IMR-90 (cell line): Measurements from ENCODE around the gene ANXA4. TPM values are rescaled to one million over a fixed set of nuclear protein-coding genes. Genes with fewer than 3 reads are reported as not detected.

Experiments
- ATAC-seq: fragments of 200-7000 bp; cut with Tn5 transposase; 2 replicates; pipeline ENCODE4 v1.9.1; 2020; ENCODE audit warnings: low read depth, mild to moderate bottlenecking, moderate library complexity
- BruUV-seq: library from RNA; stranded (reverse); fragments of 400-500 nt; replicated peaks from 2 replicates; lab custom pipeline; 2021; lab: Mats Ljungman, UMichigan
- CTCF ChIA-PET: fragments of 300-600 bp; formaldehyde crosslinking; extraction: SDS; loops from one replicate; lab custom pipeline; 2021; ENCODE audit warnings: antibody characterized with exemption; lab: Yijun Ruan, JAX
- POLR2A ChIA-PET: fragments of 300-600 bp; sonication (Branson Sonifier 250); formaldehyde crosslinking; loops from one replicate; lab custom pipeline; 2022; ENCODE audit warnings: antibody characterized with exemption; ENCODE audit not compliant: unreplicated experiment; lab: Charles Lee
- DNase-seq: peaks from one replicate; pipeline ENCODE4 v3.0.0; 2013
- H2AFZ ChIP-seq: replicated peaks from 2 replicates; pipeline ENCODE3; 2013; ENCODE audit warnings: low read length, mild to moderate bottlenecking; ENCODE audit not compliant: poor library complexity
- H2AK5ac ChIP-seq: 2 replicates; pipeline ENCODE4 v1.6.1; 2013; ENCODE audit warnings: low read depth, low read length, inconsistent platforms
- H2AK9ac ChIP-seq: replicated peaks from 2 replicates; pipeline ENCODE3; 2013; ENCODE audit warnings: mild to moderate bottlenecking, low read depth, low read length, moderate library complexity; ENCODE audit not compliant: poor library complexity
- H2BK120ac ChIP-seq: 2 replicates; pipeline ENCODE4 v1.6.1; 2013; ENCODE audit warnings: low read depth, low read length, inconsistent platforms
- H2BK15ac ChIP-seq: 3 replicates; pipeline ENCODE4 v1.6.1; 2013; ENCODE audit warnings: low read depth, low read length, inconsistent platforms
- H2BK20ac ChIP-seq: 2 replicates; pipeline ENCODE4 v1.6.1; 2013; ENCODE audit warnings: low read depth, mild to moderate bottlenecking, inconsistent platforms, low read length, moderate library complexity
- H2BK5ac ChIP-seq: 2 replicates; pipeline ENCODE4 v1.6.1; 2013; ENCODE audit warnings: mild to moderate bottlenecking, low read depth, low read length, inconsistent platforms; ENCODE audit not compliant: poor library complexity, severe bottlenecking
- H3K14ac ChIP-seq: replicated peaks from 2 replicates; pipeline ENCODE4 v1.6.1; 2013; ENCODE audit warnings: low read depth, low read length, inconsistent platforms
- H3K18ac ChIP-seq: 2 replicates; pipeline ENCODE4 v1.6.1; 2013; ENCODE audit warnings: low read depth, low read length, control low read depth
- H3K23ac ChIP-seq: 2 replicates; pipeline ENCODE4 v1.6.1; 2013; ENCODE audit warnings: low read depth, low read length, inconsistent platforms
- H3K27ac ChIP-seq: 2 replicates; pipeline ENCODE4 v1.5.1; 2013; ENCODE audit warnings: mild to moderate bottlenecking, control low read depth, low read length; ENCODE audit not compliant: insufficient read depth
- H3K27me3 ChIP-seq: 2 replicates; pipeline ENCODE4 v1.6.1; 2013; ENCODE audit warnings: low read length; ENCODE audit not compliant: control insufficient read depth, insufficient read depth
- H3K36me3 ChIP-seq: 2 replicates; pipeline ENCODE4 v1.6.1; 2013; ENCODE audit warnings: low read length, mixed read lengths; ENCODE audit not compliant: control insufficient read depth, insufficient read depth
- H3K4ac ChIP-seq: 2 replicates; pipeline ENCODE4 v1.6.1; 2013; ENCODE audit warnings: low read depth, low read length, inconsistent platforms
- H3K4me1 ChIP-seq: 2 replicates; pipeline ENCODE4 v1.6.1; 2013; ENCODE audit warnings: low read length, mixed read lengths; ENCODE audit not compliant: control insufficient read depth, insufficient read depth
- H3K4me2 ChIP-seq: 2 replicates; pipeline ENCODE4 v1.6.1; 2013; ENCODE audit warnings: low read depth, mild to moderate bottlenecking, control low read depth, low read length, moderate library complexity
- H3K4me3 ChIP-seq: 2 replicates; pipeline ENCODE4 v1.5.1; 2013; ENCODE audit warnings: low read depth, mild to moderate bottlenecking, control low read depth, low read length, moderate library complexity; ENCODE audit not compliant: insufficient read depth
- H3K56ac ChIP-seq: 2 replicates; pipeline ENCODE4 v1.6.1; 2013; ENCODE audit warnings: low read length, inconsistent platforms; ENCODE audit not compliant: insufficient read depth; ENCODE audit errors: extremely low read depth
- H3K79me1 ChIP-seq, 2 experiments: 2 replicates each; pipeline ENCODE4 v1.6.1; 2013; ENCODE audit warnings: low read length in 2 of 2, inconsistent platforms in 1 of 2, low read depth in 1 of 2
- H3K9ac ChIP-seq: 2 replicates; pipeline ENCODE4 v1.6.1; 2013; ENCODE audit warnings: low read depth, low read length, control low read depth
- H3K9me1 ChIP-seq: 2 replicates; pipeline ENCODE4 v1.6.1; 2013; ENCODE audit warnings: low read length, inconsistent platforms; ENCODE audit not compliant: insufficient read depth
- H3K9me3 ChIP-seq: 2 replicates; pipeline ENCODE4 v1.6.1; 2013; ENCODE audit warnings: low read length; ENCODE audit not compliant: control insufficient read depth, insufficient read depth
- H4K20me1 ChIP-seq: 2 replicates; pipeline ENCODE4 v1.6.1; 2013; ENCODE audit warnings: low read length, inconsistent platforms; ENCODE audit not compliant: insufficient read depth
- H4K5ac ChIP-seq: 2 replicates; pipeline ENCODE4 v1.6.1; 2013; ENCODE audit warnings: mild to moderate bottlenecking, low read depth, low read length, control low read depth
- H4K8ac ChIP-seq, 2 experiments: 2 replicates each; pipeline ENCODE4 v1.6.1; 2013; ENCODE audit warnings: low read depth in 2 of 2, low read length in 2 of 2, control low read depth in 1 of 2, inconsistent platforms in 1 of 2
- H4K91ac ChIP-seq: 2 replicates; pipeline ENCODE4 v1.6.1; 2013; ENCODE audit warnings: low read depth, low read length, inconsistent platforms; ENCODE audit not compliant: insufficient read depth
- BHLHE40 ChIP-seq: fragments of 150-350 bp; IDR thresholded peaks from 2 replicates; pipeline ENCODE4 v1.6.1; 2016; ENCODE audit warnings: mild to moderate bottlenecking, low read depth, low read length
- CEBPB ChIP-seq: IDR thresholded peaks from 2 replicates; pipeline ENCODE4 v1.6.1; 2012; ENCODE audit warnings: low read depth, low read length, improper control_type of control experiment
- CHD1 ChIP-seq: IDR thresholded peaks from 2 replicates; pipeline ENCODE4 v1.6.1; 2012; ENCODE audit warnings: low read depth, low read length, improper control_type of control experiment
- ELK1 ChIP-seq: fragments of 150-350 bp; IDR thresholded peaks from 2 replicates; pipeline ENCODE4 v1.6.1; 2016; ENCODE audit warnings: low read depth, mild to moderate bottlenecking, low read length, moderate library complexity, borderline replicate concordance
- FOS ChIP-seq: fragments of 150-350 bp; IDR thresholded peaks from 2 replicates; pipeline ENCODE4 v1.6.1; 2016; ENCODE audit warnings: low read depth, low read length
- MAFK ChIP-seq: IDR thresholded peaks from 2 replicates; pipeline ENCODE4 v1.6.1; 2012; ENCODE audit warnings: low read depth, low read length, improper control_type of control experiment
- MAZ ChIP-seq: IDR thresholded peaks from 2 replicates; pipeline ENCODE4 v1.6.1; 2012; ENCODE audit warnings: low read depth, mild to moderate bottlenecking, low read length, improper control_type of control experiment, moderate library complexity, borderline replicate concordance
- MXI1 ChIP-seq: IDR thresholded peaks from 2 replicates; pipeline ENCODE4 v1.6.1; 2012; ENCODE audit warnings: low read depth, mild to moderate bottlenecking, low read length, moderate library complexity, borderline replicate concordance
- POLR2A ChIP-seq: IDR thresholded peaks from 2 replicates; pipeline ENCODE4 v1.6.1; 2012; ENCODE audit warnings: mild to moderate bottlenecking, low read depth, low read length
- RAD21 ChIP-seq: IDR thresholded peaks from 2 replicates; pipeline ENCODE4 v1.6.1; 2012; ENCODE audit warnings: low read length, improper control_type of control experiment
- RCOR1 ChIP-seq: IDR thresholded peaks from 2 replicates; pipeline ENCODE4 v1.6.1; 2012; ENCODE audit warnings: mild to moderate bottlenecking, low read length, improper control_type of control experiment; ENCODE audit not compliant: insufficient replicate concordance
- RFX5 ChIP-seq: IDR thresholded peaks from 2 replicates; pipeline ENCODE4 v1.8.0; 2012; ENCODE audit warnings: low read depth, mild to moderate bottlenecking, low read length, moderate library complexity
- SMC3 ChIP-seq: fragments of 150-350 bp; IDR thresholded peaks from 2 replicates; pipeline ENCODE4 v1.6.1; 2016; ENCODE audit warnings: low read depth, mild to moderate bottlenecking, antibody characterized with exemption, low read length, moderate library complexity
- USF2 ChIP-seq: fragments of 150-350 bp; IDR thresholded peaks from 2 replicates; pipeline ENCODE4 v1.6.1; 2017; ENCODE audit warnings: mild to moderate bottlenecking, antibody characterized with exemption, low read length, low read depth
- WGBS, 2 experiments: methylation state at CpG; one replicate each; pipeline versions ENCODE4 v1.1.5 to v1.1.7; 2013; ENCODE audit warnings: missing lambda C conversion rate in 2 of 2; ENCODE audit not compliant: insufficient read length in 1 of 2; ENCODE audit errors: extremely low coverage in 2 of 2; 5-methylcytosine and 5-hydroxymethylcytosine counted together
- dilution Hi-C: fragments of 300-500 bp; cut with HindIII; formaldehyde crosslinking; loops from one replicate; pipeline ENCODE4 v1.14.3; 2018; ENCODE audit warnings: low sequenced_read_pairs; ENCODE audit not compliant: unreplicated experiment
- in situ Hi-C: fragments of 300-500 bp; cut with MboI; formaldehyde crosslinking; loops from 3 replicates; pipeline ENCODE4 v1.14.3; 2019; ENCODE audit warnings: low sequenced_read_pairs, inconsistent platforms, mixed read lengths
- intact Hi-C: fragments of 100-400 bp; cut with micrococcal nuclease; formaldehyde crosslinking; loops from 2 replicates; pipeline ENCODE4 v1.10.0; 2022
- polyA plus RNA-seq, 3 experiments: library from polyadenylated mRNA; depleted of rRNA; stranded (reverse); fragments of >200 nt; gene quantifications; 2 replicates each; pipeline ENCODE4 v1.2.3, GENCODE V29; 2012; ENCODE audit warnings: low replicate concordance in 1 of 3
- total RNA-seq: library from RNA; depleted of rRNA; stranded (reverse); fragments of >200 nt; gene quantifications from 2 replicates; pipeline ENCODE4 v1.2.3, GENCODE V29; 2012

The ANXA4 gene
- total and polyA plus RNA-seq, 2 of the 4 experiments (the other 2 are of a cell fraction), result 22.2 to 72.0 TPM

- no peak for TF ChIP-seq CEBPB
Observed at GRCh38 chr2:69733342-69734034, 8.4 kb upstream of the ANXA4 start (continued).

GRCh38 chr2:69734035-69734611, 7.8 kb upstream of the ANXA4 start:
- H3K23ac ChIP-seq, result no peak overlapping the region
- no peak overlapping the region for H3K4me2 ChIP-seq
- H2BK5ac ChIP-seq, result no peak overlapping the region
- H3K9me3 ChIP-seq, result no peaks in the 10 kb centered on the region
- in situ Hi-C loops, result loop anchor here (25.0 kb wide), 1 partner anchor 328 kb away; no protein-coding TSS in a partner anchor
- peaks cover 2% of the 10 kb centered on the region; the same call in 1 of the 2 replicates for H3K9me1 ChIP-seq
- H3K27ac ChIP-seq, result no peak overlapping the region
- peak overlapping the region; percentile 34 for H2AFZ ChIP-seq
- no peak overlapping the region for H3K18ac ChIP-seq
- H3K36me3 ChIP-seq, result no peaks in the 10 kb centered on the region
- H3K27me3 ChIP-seq, result no peaks in the 10 kb centered on the region
- DNase-seq (no peak), ATAC-seq (no peak)
- no peak overlapping the region for H2AK9ac ChIP-seq
- no peak overlapping the region for H4K8ac ChIP-seq
- no peaks in the 10 kb centered on the region for H3K79me1 ChIP-seq
- H3K14ac ChIP-seq, result no peak overlapping the region
- H3K4ac ChIP-seq, result no peak overlapping the region
- H2AK5ac ChIP-seq, result no peak overlapping the region
- no peak overlapping the region for H2BK15ac ChIP-seq
- WGBS, 2 experiments, result 7% methylated on average over 2 of the region's 5 CpGs; no CpG with 5 or more reads in 1 of the 2 experiments
- no peak overlapping the region for H3K56ac ChIP-seq
- no peak overlapping the region for H3K9ac ChIP-seq
- no peak overlapping the region for H2BK20ac ChIP-seq
- dilution Hi-C loops, result no loop called here
- no peaks in the 10 kb centered on the region for H4K20me1 ChIP-seq
- BruUV-seq, result no TSS peak
- no peak overlapping the region for H4K5ac ChIP-seq
- H3K4me3 ChIP-seq, result no peak overlapping the region
- no peak overlapping the region; the same call in 1 of the 2 replicates for H4K91ac ChIP-seq
- CTCF ChIA-PET, result interaction anchor here (1.4 to 6.2 kb wide), 2 partner anchors 9 to 81 kb away, joined by 3 to 31 read pairs; no protein-coding TSS in a partner anchor
- intact Hi-C loops, result no loop called here
- peaks cover 2% of the 10 kb centered on the region; the same call in 1 of the 2 replicates for H3K4me1 ChIP-seq
- POLR2A ChIA-PET, result interaction anchor here (0.6 kb wide), 1 partner anchor 89 kb away, joined by 3 read pairs; no protein-coding TSS in a partner anchor
- H2BK120ac ChIP-seq, result no peak overlapping the region
- no peak for TF ChIP-seq ELK1
- no peak for TF ChIP-seq RAD21
- TF ChIP-seq RCOR1, result no peak
- TF ChIP-seq POLR2A, result no peak
- TF ChIP-seq BHLHE40, result no peak
- no peak for TF ChIP-seq CHD1
- no peak for TF ChIP-seq USF2
- TF ChIP-seq FOS, result no peak
- no peak for TF ChIP-seq RFX5
- TF ChIP-seq MXI1, result no peak
- no peak for TF ChIP-seq MAFK
- TF ChIP-seq MAZ, result no peak
- no peak for TF ChIP-seq SMC3
